Endodermal cell (in vitro differentiated cells): ENCODE results near the gene TRIO. TPM values are rescaled to one million over a fixed set of nuclear protein-coding genes. Genes with fewer than 3 reads are reported as not detected.

ENCODE experiments used
- DNase-seq: peaks from one replicate; pipeline ENCODE4 v3.0.0-alpha.2; 2017
- H3K27ac ChIP-seq: 2 replicates; pipeline ENCODE4 v1.5.1; 2013; ENCODE audit warnings: mild to moderate bottlenecking, low read depth, low read length, moderate library complexity
- H3K27me3 ChIP-seq: 2 replicates; pipeline ENCODE4 v1.6.1; 2013; ENCODE audit warnings: mild to moderate bottlenecking, low read length, moderate library complexity; ENCODE audit not compliant: insufficient read depth, control insufficient read depth, poor library complexity, severe bottlenecking
- H3K36me3 ChIP-seq: 2 replicates; pipeline ENCODE4 v1.7.0; 2013; ENCODE audit warnings: mild to moderate bottlenecking, low read length, moderate library complexity; ENCODE audit not compliant: control insufficient read depth, insufficient read depth
- H3K4me1 ChIP-seq: one replicate; pipeline ENCODE4 v1.7.0; 2013; ENCODE audit warnings: low read length; ENCODE audit not compliant: control insufficient read depth, insufficient read depth
- H3K4me3 ChIP-seq: 2 replicates; pipeline ENCODE4 v1.5.1; 2013; ENCODE audit warnings: mild to moderate bottlenecking, low read length, moderate library complexity
- H3K9ac ChIP-seq: 2 replicates; pipeline ENCODE4 v1.6.1; 2013; ENCODE audit warnings: mild to moderate bottlenecking, low read length, moderate library complexity; ENCODE audit not compliant: poor library complexity, severe bottlenecking; ENCODE audit errors: extremely low read depth
- H3K9me3 ChIP-seq: 2 replicates; pipeline ENCODE4 v1.6.1; 2013; ENCODE audit warnings: mild to moderate bottlenecking, low read length, moderate library complexity; ENCODE audit not compliant: control insufficient read depth
- H3K27ac Mint-ChIP-seq: 2 replicates; pipeline ENCODE4 v1.8.0; 2020; ENCODE audit warnings: mixed read lengths
- H3K27me3 Mint-ChIP-seq: 2 replicates; pipeline ENCODE4 v1.8.0; 2021; ENCODE audit warnings: mild to moderate bottlenecking, mixed read lengths; ENCODE audit not compliant: insufficient read depth
- H3K36me3 Mint-ChIP-seq: 2 replicates; pipeline ENCODE4 v1.8.0; 2020; ENCODE audit warnings: low read depth, mixed read lengths
- H3K4me1 Mint-ChIP-seq: 2 replicates; pipeline ENCODE4 v1.8.0; 2020; ENCODE audit warnings: mixed read lengths
- H3K4me3 Mint-ChIP-seq: 2 replicates; pipeline ENCODE4 v1.8.0; 2020; ENCODE audit warnings: mild to moderate bottlenecking, moderate library complexity, mixed read lengths
- H3K9me3 Mint-ChIP-seq: 2 replicates; pipeline ENCODE4 v1.8.0; 2020; ENCODE audit warnings: mild to moderate bottlenecking, mixed read lengths
- CTCF ChIP-seq: fragments of 200-600 bp; sonication (generic); conservative IDR thresholded peaks from 2 replicates; pipeline ENCODE4 v1.5.0; 2021; ENCODE audit warnings: antibody characterized with exemption, mild to moderate bottlenecking
- WGBS, 2 experiments: methylation state at CpG; one replicate each; pipeline versions ENCODE4 v1.1.5 to v1.1.7; 2013; ENCODE audit warnings: missing lambda C conversion rate in 2 of 2, mixed read lengths in 1 of 2; ENCODE audit not compliant: insufficient coverage in 1 of 2, insufficient read length in 1 of 2; 5-methylcytosine and 5-hydroxymethylcytosine counted together
- total RNA-seq, 2 donors: library from RNA; stranded (reverse); fragmentation: NEBNext Ultra II Directional in 1 of 2; extraction: Animal tissue kit (Norgen Biotek cat#: 25700) in 1 of 2; gene quantifications; 2 replicates in 1 of 2; 3 replicates in 1 of 2; pipeline ENCODE4 v1.2.1, GENCODE V29; 2021

TRIO gene
- total RNA-seq, 2 donors from 2014 or later, result 88.3 to 109 TPM

GRCh38 chr5:14475045-14475444 lies 331.9 kb downstream of the TRIO start:
- no peaks in the 10 kb centered on the region for H3K9me3 Mint-ChIP-seq
- peaks cover 2% of the 10 kb centered on the region for H3K4me1 ChIP-seq
- H3K27ac ChIP-seq, result no peak overlapping the region
- no peak overlapping the region for H3K4me3 ChIP-seq
- no peak overlapping the region for H3K9ac ChIP-seq
- WGBS, 2 experiments, result 94 to 100% methylated on average over 3 to 4 of the region's 4 CpGs
- peaks cover 47% of the 10 kb centered on the region for H3K36me3 Mint-ChIP-seq
- no peak for TF ChIP-seq CTCF
- no peaks in the 10 kb centered on the region for H3K27me3 Mint-ChIP-seq
- no peaks in the 10 kb centered on the region for H3K27me3 ChIP-seq
- H3K27ac Mint-ChIP-seq, result no peak overlapping the region
- no peaks in the 10 kb centered on the region for H3K9me3 ChIP-seq
- peaks cover 2% of the 10 kb centered on the region for H3K4me1 Mint-ChIP-seq
- H3K36me3 ChIP-seq, result peaks cover 59% of the 10 kb centered on the region
- H3K4me3 Mint-ChIP-seq, result no peak overlapping the region
- DNase-seq, result peak; percentile 29

- Mint-ChIP-seq H3K4me1 (peaks cover 2% of the 10 kb centered on the region), H3K27ac (no peak overlapping the region), H3K9me3 (no peaks in the 10 kb centered on the region), H3K27me3 (no peaks in the 10 kb centered on the region), H3K36me3 (peaks cover 54% of the 10 kb centered on the region), H3K4me3 (no peak overlapping the region)
- Histone ChIP-seq H3K9me3 (no peaks in the 10 kb centered on the region), H3K4me1 (peaks cover 2% of the 10 kb centered on the region), H3K36me3 (peaks cover 63% of the 10 kb centered on the region), H3K27ac (no peak overlapping the region), H3K27me3 (no peaks in the 10 kb centered on the region), H3K4me3 (no peak overlapping the region), H3K9ac (no peak overlapping the region)
- TF ChIP-seq CTCF, result no peak
- no peak for DNase-seq
- WGBS, 2 experiments, result 95 to 97% methylated on average over 3 to 4 of the region's 4 CpGs
These were observed 333.8 kb downstream of the TRIO start for GRCh38 chr5:14476786-14477435.

- H3K9me3 ChIP-seq, result no peaks in the 10 kb centered on the region
- no peaks in the 10 kb centered on the region for H3K4me1 ChIP-seq
- no peaks in the 10 kb centered on the region for H3K27me3 Mint-ChIP-seq
- no peak overlapping the region for H3K9ac ChIP-seq
- no peak overlapping the region for H3K27ac ChIP-seq
- H3K4me3 Mint-ChIP-seq, result no peak overlapping the region
- H3K27ac Mint-ChIP-seq, result no peak overlapping the region
- 94 to 100% methylated on average over 3 of the region's 3 CpGs for WGBS, 2 experiments
- no peak for DNase-seq
- no peak for TF ChIP-seq CTCF
- H3K4me3 ChIP-seq, result no peak overlapping the region
- H3K9me3 Mint-ChIP-seq, result no peaks in the 10 kb centered on the region
- no peaks in the 10 kb centered on the region for H3K27me3 ChIP-seq
- no peaks in the 10 kb centered on the region for H3K4me1 Mint-ChIP-seq
- H3K36me3 Mint-ChIP-seq, result peaks cover 50% of the 10 kb centered on the region
- peaks cover 71% of the 10 kb centered on the region for H3K36me3 ChIP-seq
These were observed 336.1 kb downstream of the TRIO start for GRCh38 chr5:14479143-14479696.
